Dermis microvascular lymphatic vessel endothelial cell (primary cell): Measurements from ENCODE around the gene FBP1. TPM values are rescaled to one million over a fixed set of nuclear protein-coding genes. Genes with fewer than 3 reads are reported as not detected.
A peak's percentile ranks its signal among the peaks of the same experiment; 100 is the strongest.

Experiments used
- DNase-seq, 2 donors: peaks; one replicate each; pipeline versions ENCODE4 v3.0.0 to v3.0.0-alpha.2; 2010; ENCODE audit warnings: low read depth in 2 of 2
- total RNA-seq: library from RNA; depleted of rRNA; stranded (reverse); fragments of >200 nt; gene quantifications from 2 replicates; pipeline ENCODE4 v1.2.1, GENCODE V29; 2014

FBP1 gene
- total RNA-seq, 1 donor from 2014 or later, result 0.64 TPM

- DNase-seq, result peak in 1 of 2 donors; percentile 33
Measured at GRCh38 chr9:94656200-94656599, 16.9 kb upstream of the FBP1 start.

DNA sequence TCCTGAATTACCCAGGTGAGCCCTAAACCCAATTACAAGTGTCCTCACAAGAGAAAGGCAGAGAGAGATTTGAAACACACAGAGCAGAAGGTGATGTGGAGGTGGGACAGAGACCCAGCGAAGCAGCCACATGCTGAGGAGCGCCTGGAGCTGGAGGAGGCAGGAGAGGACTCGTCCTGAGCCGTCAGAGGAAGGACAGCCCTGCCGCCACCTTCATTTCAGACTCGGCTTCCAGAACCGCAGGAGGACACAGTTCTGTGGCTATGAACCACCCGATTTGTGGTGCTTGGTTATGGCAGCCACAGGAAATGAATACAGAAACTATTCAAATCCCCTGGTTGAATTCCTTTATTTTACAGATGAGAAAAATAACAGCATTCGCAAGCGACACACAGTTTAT lies 16.4 kb upstream of the FBP1 start:
- no peak for DNase-seq

DNA sequence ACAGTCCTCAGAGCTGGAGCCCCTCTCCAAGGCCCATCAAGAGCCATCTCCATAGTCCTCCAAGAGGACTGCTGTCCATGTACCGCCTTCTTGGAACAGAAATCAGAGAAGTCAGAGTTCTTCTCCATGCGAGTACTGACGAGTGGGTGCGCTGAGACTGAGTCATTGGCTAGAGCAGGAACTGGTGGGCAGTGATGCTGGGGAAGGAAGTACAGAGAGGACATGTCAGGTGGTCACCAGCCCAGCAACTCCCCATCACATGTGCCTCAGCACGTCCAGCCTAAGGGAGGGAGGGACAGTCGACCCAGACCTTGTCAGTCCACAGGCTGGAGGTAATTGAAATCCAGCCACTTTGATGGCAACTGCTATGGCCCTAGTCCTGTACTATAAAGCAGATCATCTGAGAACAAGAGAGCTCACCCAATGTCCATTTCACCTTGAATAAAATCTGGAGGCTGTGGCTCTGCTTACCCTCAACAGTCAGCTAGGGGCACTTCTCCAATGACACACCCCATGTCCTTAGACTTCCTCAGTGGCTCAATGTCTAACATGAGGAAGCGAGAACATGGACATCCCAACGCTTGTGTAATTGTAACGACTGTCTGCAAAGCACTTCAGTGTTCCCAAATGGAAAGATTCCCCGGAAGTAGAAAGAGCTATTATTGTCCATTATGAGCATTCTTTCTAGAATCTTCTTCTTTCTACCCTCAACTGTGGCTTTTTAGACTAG lies 15.0 kb upstream of the FBP1 start:
- DNase-seq, result no peak

- no peak for DNase-seq
Measured at GRCh38 chr9:94650949-94651348, 11.6 kb upstream of the FBP1 start.

GRCh38 chr9:94649100-94649819 lies 9.9 kb upstream of the FBP1 start:
- no peak for DNase-seq

DNA sequence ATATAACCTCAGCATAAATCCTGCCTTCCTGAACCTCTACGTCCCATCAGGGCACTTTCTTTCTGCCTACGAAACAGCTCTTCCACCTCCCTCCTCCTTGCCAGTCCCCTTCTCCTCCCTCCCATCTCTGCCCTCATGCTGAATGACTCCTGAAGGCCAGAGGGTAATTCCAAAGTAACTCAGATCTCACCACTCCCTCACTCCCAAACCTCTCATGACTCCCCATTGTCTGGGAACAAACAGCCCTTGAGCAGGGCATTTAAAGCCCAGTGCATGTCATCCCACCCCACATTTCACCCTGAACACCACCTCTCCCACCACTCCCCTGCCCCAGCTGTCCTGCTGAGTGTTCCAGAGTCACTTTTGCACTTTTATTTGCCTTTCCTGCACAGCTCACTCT lies 8.9 kb upstream of the FBP1 start:
- DNase-seq, result no peak

DNA sequence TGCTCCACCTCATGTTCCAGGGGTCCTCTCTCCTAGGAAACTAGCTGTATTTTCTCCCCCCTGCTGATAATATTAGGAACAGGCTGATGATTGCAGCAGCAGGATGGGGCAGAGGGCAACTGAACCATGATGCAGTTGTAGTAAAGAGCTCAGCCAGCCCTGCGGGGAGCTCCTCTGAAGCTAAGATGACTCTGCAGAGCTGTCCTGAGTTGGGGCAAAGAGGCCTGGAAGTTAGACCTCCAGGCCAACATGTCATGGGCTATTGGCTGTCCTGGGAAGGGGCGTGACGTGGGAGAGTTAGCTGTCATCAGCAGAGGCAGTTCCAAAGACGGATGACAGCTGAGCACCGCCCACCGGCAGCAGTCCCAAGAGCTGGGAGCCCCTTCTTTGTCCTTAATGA lies 6.6 kb upstream of the FBP1 start:
- no peak for DNase-seq

- no peak for DNase-seq
Measured at GRCh38 chr9:94644543-94644942, 5.2 kb upstream of the FBP1 start.

DNA sequence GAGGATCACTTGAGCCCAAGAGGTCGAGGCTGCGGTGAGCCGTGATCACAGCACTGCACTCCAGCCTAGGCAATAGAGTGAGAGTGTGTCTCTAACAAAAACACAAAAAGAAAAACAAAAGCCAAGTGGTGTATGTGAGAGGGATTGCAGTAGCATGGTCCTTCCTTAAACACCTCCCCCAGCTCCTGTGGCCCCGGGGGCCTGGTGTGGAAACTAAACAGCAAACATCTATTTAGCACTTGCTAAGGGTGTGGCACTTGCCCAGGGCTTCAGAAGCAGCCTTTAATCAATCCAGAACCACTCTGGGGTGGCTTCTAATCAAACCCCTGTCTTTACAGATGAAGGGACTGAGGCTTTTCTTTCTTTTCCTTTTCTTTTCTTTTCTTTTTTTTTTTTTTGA lies 4.4 kb upstream of the FBP1 start:
- DNase-seq, result no peak

DNA sequence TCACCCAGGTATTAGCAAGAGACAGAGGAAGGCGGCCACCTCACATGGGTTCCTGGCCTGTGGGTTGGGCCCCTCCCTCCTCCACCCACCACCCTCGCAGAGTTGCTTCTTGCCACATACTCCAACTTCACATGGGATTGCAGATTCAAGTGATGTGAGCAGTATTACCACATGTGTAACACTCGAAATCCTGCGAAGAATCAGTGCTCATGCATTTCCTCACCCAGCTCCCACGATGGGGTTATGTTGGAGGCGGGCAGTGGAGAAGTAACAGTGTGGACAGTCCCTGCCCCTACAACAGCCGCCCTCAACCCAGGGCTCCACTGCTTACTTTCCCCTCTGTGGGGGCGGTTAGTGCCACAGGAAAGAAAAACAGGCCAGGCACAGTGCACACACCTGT lies 3.9 kb upstream of the FBP1 start:
- no peak for DNase-seq

DNA sequence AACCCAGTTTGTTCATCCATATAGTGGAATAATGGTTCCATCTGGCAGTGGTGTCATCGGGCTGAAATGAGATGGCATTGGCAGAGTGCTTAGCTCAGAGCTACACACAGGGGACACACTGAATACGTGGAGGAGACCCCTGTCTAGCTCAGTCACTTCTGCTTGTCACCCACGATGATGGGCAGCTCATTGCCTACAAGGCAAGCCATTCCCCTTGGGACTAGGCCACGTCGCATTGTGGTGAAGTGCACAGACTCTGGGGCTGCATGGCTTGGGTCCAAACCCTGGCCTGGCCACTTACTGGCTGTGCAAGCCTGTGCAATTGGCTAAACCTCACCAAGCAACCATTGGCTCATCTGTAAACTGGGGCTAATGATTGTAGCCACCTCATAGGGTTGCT lies 3.2 kb upstream of the FBP1 start:
- DNase-seq, result no peak

GRCh38 chr9:94639999-94640376 lies 670 bp upstream of the FBP1 start:
- no peak for DNase-seq

DNA sequence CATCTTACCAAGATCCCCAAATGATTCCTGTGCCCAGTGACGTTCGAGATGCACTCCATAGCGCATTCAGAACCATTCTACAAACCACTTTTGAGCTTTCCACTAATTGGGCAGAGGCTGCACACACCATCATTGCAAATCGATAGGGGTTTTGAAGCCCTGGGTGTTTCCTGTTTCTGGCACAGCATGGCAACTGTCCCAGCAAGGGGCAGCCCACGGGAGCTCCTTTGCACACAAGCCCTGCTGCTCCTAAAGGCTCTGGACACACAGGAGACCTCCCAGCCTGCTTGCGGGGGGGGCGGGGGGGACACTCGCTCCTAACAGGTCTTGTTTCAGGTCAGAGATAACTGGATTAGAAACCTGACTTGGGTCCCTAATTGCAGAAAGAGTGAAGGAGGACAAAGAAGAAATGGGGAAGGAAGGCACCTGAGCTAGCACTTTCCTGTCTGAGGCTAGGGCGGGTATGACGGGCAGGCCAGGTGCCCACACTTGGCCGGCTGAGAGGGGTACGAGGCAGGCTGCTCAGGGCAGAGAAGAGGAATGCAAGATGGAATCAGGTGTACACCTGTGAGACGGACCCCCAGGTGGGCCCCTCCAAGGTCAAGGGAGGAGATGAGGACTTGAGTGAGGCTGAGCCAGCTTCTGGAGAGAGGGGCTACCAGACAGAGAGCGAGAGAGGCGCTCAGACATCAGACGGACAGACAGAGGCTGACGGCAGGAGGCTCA lies 820 bp downstream of the FBP1 start:
- DNase-seq, result no peak

DNA sequence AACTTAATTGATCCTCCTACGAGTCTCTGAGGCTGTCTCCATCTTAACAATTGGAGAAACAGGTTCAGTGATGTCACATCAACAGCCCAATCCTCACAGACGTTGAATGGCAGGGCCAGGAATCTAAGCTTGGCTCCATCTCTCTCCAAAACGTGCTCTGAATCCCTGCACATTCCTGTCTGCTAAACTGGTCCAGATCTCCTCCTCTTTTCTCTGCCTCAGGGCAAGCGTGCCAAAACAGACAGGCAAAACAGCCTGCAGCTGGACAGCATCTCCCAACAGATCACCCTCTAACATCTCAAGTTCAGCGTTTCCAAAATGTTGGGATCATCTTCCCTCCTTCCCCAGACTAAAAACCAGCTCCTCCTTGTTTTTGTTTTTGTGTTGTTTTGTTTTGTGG lies 6.6 kb downstream of the FBP1 start:
- no peak for DNase-seq

GRCh38 chr9:94631599-94631998 lies 7.7 kb downstream of the FBP1 start:
- DNase-seq, result no peak

DNA sequence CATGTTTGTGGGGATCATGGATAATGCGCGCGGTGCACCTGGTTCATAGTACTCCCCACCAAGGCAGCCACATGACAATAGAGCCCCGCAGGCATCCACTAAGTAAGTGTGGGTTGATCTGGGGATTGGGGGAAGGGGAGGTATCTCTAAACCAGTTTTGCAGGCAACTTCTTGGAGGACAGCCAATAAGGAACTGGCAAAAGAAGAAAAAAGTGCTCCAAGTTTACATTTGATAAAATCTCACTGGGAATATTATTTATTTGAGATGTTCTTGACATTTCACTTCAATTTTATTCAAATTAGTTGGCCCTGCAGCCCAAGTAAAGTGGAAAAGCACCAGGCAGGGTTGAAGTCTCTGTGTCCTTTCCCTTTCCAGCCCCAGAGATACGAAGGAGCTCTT lies 8.5 kb downstream of the FBP1 start:
- DNase-seq, result no peak

DNA sequence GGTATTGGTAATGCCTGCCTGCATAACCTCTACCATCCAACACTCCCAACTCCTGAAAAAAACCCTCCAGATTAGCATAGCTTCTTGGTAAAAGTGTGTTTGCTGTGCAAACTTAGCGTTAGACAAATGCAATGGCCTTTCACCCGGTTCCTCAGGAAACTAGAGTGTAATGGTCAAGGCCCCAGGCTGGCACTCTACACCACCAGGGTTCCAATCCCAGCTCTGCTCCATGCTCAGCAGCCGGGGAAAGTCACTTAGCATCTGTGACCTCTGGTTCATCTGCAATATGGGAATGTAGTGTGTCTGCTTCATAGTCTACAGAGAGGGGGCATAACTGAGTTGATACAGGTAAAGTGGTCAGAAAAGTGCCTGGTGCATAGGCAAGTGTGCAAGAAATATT lies 9.0 kb downstream of the FBP1 start:
- DNase-seq, result no peak

DNA sequence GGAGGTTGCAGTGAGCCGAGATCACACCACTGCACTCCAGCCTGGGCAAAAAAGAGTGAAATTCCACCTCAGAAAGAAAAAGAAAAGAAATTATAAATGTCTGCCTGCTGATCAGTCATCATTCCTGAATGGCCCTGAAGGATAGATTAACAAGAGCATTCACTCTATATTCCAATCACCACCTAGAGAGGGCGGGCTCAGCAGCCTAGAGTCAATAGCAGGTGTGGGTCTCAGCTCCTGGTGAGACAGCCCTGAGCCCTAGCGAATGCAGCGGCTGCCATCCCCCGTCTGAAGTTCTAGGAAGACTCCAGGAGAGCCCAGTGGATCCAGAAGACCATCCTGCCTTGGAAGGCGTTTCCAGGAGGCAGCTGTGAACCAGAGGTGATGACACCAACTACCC lies 12.0 kb downstream of the FBP1 start:
- DNase-seq, result no peak

DNA sequence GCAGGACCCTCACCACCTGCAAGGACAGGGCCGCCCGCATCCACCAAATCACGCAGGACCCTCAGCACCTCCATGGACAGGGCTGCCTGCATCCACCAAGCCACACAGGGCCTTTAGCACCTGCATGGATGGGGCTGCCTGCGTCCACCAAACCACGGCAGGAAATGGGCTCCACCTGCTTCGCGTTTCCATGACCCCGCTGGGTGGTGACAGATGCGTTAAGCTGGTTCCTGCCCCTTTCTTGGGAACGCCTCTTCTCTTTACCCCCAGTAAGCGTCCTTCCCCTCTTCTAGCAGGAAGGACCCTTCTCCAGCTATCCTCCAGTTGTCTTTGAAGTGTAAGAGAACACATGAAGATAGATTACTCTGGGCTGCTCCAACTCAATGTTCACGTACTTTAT lies 13.5 kb downstream of the FBP1 start:
- no peak for DNase-seq

GRCh38 chr9:94624629-94625028 lies 14.7 kb downstream of the FBP1 start:
- peak in 1 of 2 donors; percentile 7 for DNase-seq

GRCh38 chr9:94623253-94623652 lies 16.1 kb downstream of the FBP1 start:
- peak in 1 of 2 donors; percentile 23 for DNase-seq

DNA sequence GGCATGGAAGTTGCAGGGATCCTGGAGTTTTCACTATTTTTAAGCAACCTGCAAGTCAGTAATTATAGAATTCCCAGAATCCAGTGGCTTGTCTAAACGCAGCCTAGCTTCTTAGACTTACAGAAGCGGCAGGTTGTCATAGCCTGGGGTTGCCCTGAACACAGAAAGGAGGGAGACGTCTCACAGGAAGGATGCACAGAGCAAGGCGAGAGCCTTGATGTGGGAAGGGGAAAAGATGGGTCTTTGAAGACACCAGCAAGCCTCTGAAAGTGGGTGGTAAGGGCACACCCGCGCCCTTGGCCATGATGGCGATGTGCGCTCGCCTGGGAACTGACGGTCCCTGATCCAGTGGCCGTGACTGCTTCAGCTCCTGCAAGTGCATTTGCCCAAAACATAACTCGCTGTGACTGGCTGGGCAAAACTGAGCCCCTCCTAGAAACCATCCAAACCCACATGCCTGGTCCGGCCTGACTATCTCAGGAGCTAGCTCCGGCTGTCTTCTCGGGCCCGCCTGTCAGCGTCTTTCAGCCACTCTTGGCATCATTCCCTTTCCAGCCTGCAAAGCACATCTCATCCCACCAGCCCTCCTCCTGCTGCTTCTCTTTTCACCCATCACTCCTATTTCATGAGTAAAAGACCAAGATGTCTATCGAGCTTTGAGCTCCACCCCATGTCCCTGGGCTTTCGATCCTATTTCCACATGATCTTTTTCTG lies 17.1 kb downstream of the FBP1 start:
- no peak for DNase-seq
